Thyroid gland (tissue), 4 donors: Measurements from ENCODE around the gene ETV6.

Source experiments
- CTCF ChIP-seq, 6 experiments: fragments of 200-600 bp in 3 of 6; fragments of 450-650 bp in 3 of 6; sonication (generic) in 3 of 6; IDR thresholded peaks; one replicate each; pipeline ENCODE4 v1.5.1; 2016 to 2019; ENCODE audit warnings: antibody characterized with exemption in 6 of 6, mild to moderate bottlenecking in 2 of 6, inconsistent platforms in 1 of 6, moderate library complexity in 1 of 6
- POLR2A ChIP-seq, 2 donors: fragments of 450-650 bp; IDR thresholded peaks; one replicate each; pipeline ENCODE4 v1.6.1; 2017; ENCODE audit warnings: antibody characterized with exemption in 2 of 2, mild to moderate bottlenecking in 2 of 2, moderate library complexity in 1 of 2

- TF ChIP-seq CTCF (IDR thresholded peaks at IDR 0.05) (no peak), POLR2A (IDR thresholded peaks at IDR 0.05) (no peak)
These were observed 120.4 kb downstream of the ETV6 start for GRCh38 chr12:11769723-11770514.
